ENCODE data around the gene PHETA1. TPM values are rescaled to one million over a fixed set of nuclear protein-coding genes. Genes with fewer than 3 reads are reported as not detected.
A peak's percentile ranks its signal among the peaks of the same experiment; 100 is the strongest.
"Not testable (repeated sequence)": the region's sequence is repeated elsewhere in the genome, so short reads cannot be mapped to it uniquely, and the experiment has no call there.

The PHETA1 gene
- total and polyA plus RNA-seq, 2 donors (not counting 3 experiments of a cell fraction or from before 2014, with no cell fraction given): 10.6 to 20.0 TPM

DNA sequence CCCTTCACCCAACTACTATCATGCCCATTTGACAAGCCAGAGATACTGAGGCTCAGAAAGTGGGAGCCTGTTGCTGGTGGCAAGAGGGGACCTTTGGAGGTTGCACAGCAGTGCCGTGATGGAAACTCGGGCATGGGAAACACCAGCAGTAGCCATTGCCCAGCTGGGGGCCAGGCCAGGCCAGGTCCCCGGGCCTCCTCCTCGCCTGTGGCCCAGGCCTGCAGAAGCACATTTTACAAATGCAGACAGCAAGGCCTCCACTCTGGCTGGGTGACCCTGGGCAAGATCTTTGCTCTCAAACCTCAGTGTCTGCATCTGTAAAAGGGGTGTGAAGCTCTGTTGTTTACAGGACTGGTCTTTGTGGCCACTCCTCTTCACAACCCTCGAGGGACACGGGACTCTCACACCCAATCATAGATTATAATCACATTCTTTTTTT lies 32.3 kb upstream of the PHETA1 start:
- dilution Hi-C loops (cut with MboI; ENCODE audit: extremely low pct_ligation_motif_present, low sequenced_read_pairs): no loop called here
- no peak for DNase-seq (ENCODE audit: low read depth, low spot score)

DNA sequence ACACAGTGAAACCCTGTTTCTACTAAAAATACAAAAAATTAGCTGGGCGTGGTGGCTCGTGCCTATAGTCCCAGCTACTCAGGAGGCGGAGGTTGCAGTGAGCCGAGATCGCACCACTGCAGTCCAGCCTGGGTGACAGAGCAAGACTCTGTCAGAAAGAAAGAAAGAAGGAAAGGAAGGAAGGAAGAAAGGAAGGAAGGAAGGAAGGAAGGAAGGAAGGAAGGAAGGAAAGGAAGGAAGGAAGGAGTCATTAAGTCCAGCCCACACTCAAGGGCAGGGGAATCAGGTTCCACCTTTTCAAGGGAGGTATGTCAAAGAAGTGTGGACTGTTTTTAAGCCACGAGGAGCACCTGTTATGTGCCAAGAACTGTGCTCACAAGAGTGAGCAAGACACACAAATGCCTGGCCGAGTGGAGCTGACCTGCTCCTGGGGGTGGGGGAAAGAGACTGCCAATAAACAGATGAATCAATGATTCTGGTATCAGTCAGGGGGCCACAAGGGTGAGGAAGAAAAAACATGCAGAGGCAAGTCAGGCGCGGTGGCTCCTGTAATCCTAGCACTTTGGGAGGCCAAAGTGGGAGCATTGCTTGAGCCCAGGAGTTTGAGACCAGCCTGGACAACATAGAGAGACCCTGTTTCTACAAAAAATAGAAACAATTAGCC lies 31.0 kb upstream of the PHETA1 start:
- H3K79me2 ChIP-seq (ENCODE audit: control insufficient read depth, insufficient read depth, low read length); BruUV-seq (replicated peaks); DNase-seq (ENCODE audit: low read depth, low spot score); H2AFZ ChIP-seq (ENCODE audit: low read depth, low read length); dilution Hi-C loops (cut with MboI; ENCODE audit: extremely low pct_ligation_motif_present, low sequenced_read_pairs); H4K20me1 ChIP-seq (replicated peaks; ENCODE audit: control insufficient read depth, extremely low read depth, insufficient read depth, low read length); H3K9me1 ChIP-seq (replicated peaks; ENCODE audit: control insufficient read depth, extremely low read depth, insufficient read depth, low read length); FAIRE-seq; H3K4me3 ChIP-seq (replicated peaks in 1 of 3; ENCODE audit: insufficient read depth in 1 of 3, low read depth in 1 of 3, low read length in 3 of 3); H3K36me3 ChIP-seq (ENCODE audit: control insufficient read depth in 2 of 2, extremely low read depth in 1 of 2, insufficient read depth in 2 of 2, low read length in 2 of 2); H3K4me2 ChIP-seq (ENCODE audit: insufficient read depth, low read length); H3K27me3 ChIP-seq (ENCODE audit: control insufficient read depth in 2 of 2, insufficient read depth in 2 of 2, low read length in 2 of 2); H3K9me3 ChIP-seq (replicated peaks; ENCODE audit: control insufficient read depth, insufficient read depth, low read length); H3K9ac ChIP-seq (replicated peaks; ENCODE audit: extremely low read depth, insufficient read depth, low read length): not testable (repeated sequence)
- Histone ChIP-seq H3K4me1 (ENCODE audit: control insufficient read depth, extremely low read depth, insufficient read depth, low read length) (peaks cover 37% of the 10 kb centered on the region), H3K27ac (ENCODE audit: insufficient read depth, low read depth, low read length) (peak overlapping the region; percentile 86)
- intact Hi-C loops (cut with micrococcal nuclease): loop anchor here (1.0 to 5.0 kb wide), 2 partner anchors 10 to 287 kb away; partner anchors contain the start of genes ACAD10 and BRAP
- CTCF ChIA-PET: interaction anchor here (1.3 to 7.2 kb wide), 3 partner anchors 38 to 130 kb away, joined by 4 to 464 read pairs (median 6); no protein-coding TSS in a partner anchor
- POLR2A ChIA-PET: interaction anchor here (0.7 to 0.8 kb wide), 2 partner anchors 9 to 44 kb away, joined by 3 read pairs; no protein-coding TSS in a partner anchor

More for the DNA sequence above, 32.3 kb upstream of the PHETA1 start:
- Histone ChIP-seq H3K4me3 (replicated peaks in 1 of 3; ENCODE audit: insufficient read depth in 1 of 3, low read depth in 1 of 3, low read length in 3 of 3) (no peak overlapping the region), H3K9me3 (replicated peaks; ENCODE audit: control insufficient read depth, insufficient read depth, low read length) (no peaks in the 10 kb centered on the region), H3K27ac (ENCODE audit: insufficient read depth, low read depth, low read length) (no peak overlapping the region), H3K79me2 (ENCODE audit: control insufficient read depth, insufficient read depth, low read length) (peaks cover 3% of the 10 kb centered on the region), H4K20me1 (replicated peaks; ENCODE audit: control insufficient read depth, extremely low read depth, insufficient read depth, low read length) (no peaks in the 10 kb centered on the region), H3K27me3 (ENCODE audit: control insufficient read depth in 2 of 2, insufficient read depth in 2 of 2, low read length in 2 of 2) (no peaks in the 10 kb centered on the region), H2AFZ (ENCODE audit: low read depth, low read length) (no peak overlapping the region), H3K9ac (replicated peaks; ENCODE audit: extremely low read depth, insufficient read depth, low read length) (no peak overlapping the region), H3K9me1 (replicated peaks; ENCODE audit: control insufficient read depth, extremely low read depth, insufficient read depth, low read length) (no peaks in the 10 kb centered on the region), H3K4me1 (ENCODE audit: control insufficient read depth, extremely low read depth, insufficient read depth, low read length) (peaks cover 40% of the 10 kb centered on the region), H3K4me2 (ENCODE audit: insufficient read depth, low read length) (no peak overlapping the region), H3K36me3 (ENCODE audit: control insufficient read depth in 2 of 2, extremely low read depth in 1 of 2, insufficient read depth in 2 of 2, low read length in 2 of 2) (no peaks in the 10 kb centered on the region)
- no peak for FAIRE-seq
- ChIA-PET POLR2A (no interaction called here), CTCF (interaction anchor here (7.2 kb wide), 1 partner anchor 47 kb away, joined by 464 read pairs; no protein-coding TSS in a partner anchor)
- TF ChIP-seq GATA2 (IDR thresholded peaks at IDR 0.05; ENCODE audit: insufficient read depth, insufficient read length, low read depth, low read length) (no peak), JUN (IDR thresholded peaks at IDR 0.05; ENCODE audit: borderline replicate concordance, insufficient read depth, insufficient read length, low read depth) (no peak), FOS (IDR thresholded peaks at IDR 0.05; ENCODE audit: borderline replicate concordance, insufficient read depth, low read length) (no peak), MYC (IDR thresholded peaks at IDR 0.05; ENCODE audit: low read depth, low read length) (no peak), POLR2A (IDR thresholded peaks at IDR 0.05; ENCODE audit: low read depth, low read length) (no peak), POLR2AphosphoS5 (IDR thresholded peaks at IDR 0.05; ENCODE audit: insufficient read depth, low read depth, low read length) (no peak), EZH2 (IDR thresholded peaks at IDR 0.05; ENCODE audit: borderline replicate concordance, low read depth, low read length, severe bottlenecking) (no peak)
- TF ChIP-seq, protein P1, sequence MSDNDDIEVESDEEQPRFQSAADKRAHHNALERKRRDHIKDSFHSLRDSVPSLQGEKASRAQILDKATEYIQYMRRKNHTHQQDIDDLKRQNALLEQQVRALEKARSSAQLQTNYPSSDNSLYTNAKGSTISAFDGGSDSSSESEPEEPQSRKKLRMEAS (IDR thresholded peaks at IDR 0.05; ENCODE audit: insufficient read depth, insufficient read length): no peak
- TF ChIP-seq, protein P2, sequence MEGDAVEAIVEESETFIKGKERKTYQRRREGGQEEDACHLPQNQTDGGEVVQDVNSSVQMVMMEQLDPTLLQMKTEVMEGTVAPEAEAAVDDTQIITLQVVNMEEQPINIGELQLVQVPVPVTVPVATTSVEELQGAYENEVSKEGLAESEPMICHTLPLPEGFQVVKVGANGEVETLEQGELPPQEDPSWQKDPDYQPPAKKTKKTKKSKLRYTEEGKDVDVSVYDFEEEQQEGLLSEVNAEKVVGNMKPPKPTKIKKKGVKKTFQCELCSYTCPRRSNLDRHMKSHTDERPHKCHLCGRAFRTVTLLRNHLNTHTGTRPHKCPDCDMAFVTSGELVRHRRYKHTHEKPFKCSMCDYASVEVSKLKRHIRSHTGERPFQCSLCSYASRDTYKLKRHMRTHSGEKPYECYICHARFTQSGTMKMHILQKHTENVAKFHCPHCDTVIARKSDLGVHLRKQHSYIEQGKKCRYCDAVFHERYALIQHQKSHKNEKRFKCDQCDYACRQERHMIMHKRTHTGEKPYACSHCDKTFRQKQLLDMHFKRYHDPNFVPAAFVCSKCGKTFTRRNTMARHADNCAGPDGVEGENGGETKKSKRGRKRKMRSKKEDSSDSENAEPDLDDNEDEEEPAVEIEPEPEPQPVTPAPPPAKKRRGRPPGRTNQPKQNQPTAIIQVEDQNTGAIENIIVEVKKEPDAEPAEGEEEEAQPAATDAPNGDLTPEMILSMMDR (IDR thresholded peaks at IDR 0.05; ENCODE audit: extremely low read depth in 1 of 2, insufficient read depth in 1 of 2, low read depth in 1 of 2, low read length in 2 of 2): no peak
- BruUV-seq (replicated peaks): no TSS peak
- intact Hi-C loops (cut with micrococcal nuclease): no loop called here

Data from endothelial cell of umbilical vein (primary cell).